Cardiac fibroblast (primary cell): ENCODE measurements around the gene NME7.

Source experiments
- DNase-seq, 2 donors: peaks; one replicate each; pipeline versions ENCODE4 v3.0.0 to v3.0.0-alpha.2; 2010; ENCODE audit warnings: low read depth in 2 of 2
- H3K4me3 ChIP-seq, 2 donors: replicated peaks in 1 of 2; 1 replicate in 1 of 2; 2 replicates in 1 of 2; pipeline ENCODE4 v1.5.1; 2011; ENCODE audit warnings: low read depth in 2 of 2, low read length in 2 of 2, mild to moderate bottlenecking in 2 of 2, moderate library complexity in 1 of 2
- TF ChIP-seq, protein P1 (sequence below): IDR thresholded peaks from one replicate; pipeline ENCODE4 v1.5.1; 2011; ENCODE audit warnings: low read depth, mild to moderate bottlenecking, low read length, inconsistent platforms

Gene NME7

DNA sequence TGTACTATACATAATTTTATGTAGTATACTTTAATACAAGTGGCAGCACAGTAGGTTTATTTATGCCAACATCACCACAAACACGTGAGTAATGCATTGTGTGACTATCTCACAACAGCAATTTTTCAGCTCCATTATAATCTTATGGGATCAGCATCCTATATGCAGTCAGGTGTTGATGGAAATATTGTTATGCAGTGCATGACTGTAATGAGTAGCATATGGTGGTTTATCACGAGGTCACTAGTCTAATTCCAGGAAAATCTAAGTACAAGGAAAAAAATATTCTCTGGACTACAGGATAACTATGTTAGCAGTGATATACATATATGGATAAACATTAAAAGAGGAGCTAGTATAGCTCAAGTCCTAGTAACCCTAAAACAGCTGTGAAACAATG, 192.1 kb downstream of the NME7 start:
- DNase-seq: no peak
- no peak overlapping the region for H3K4me3 ChIP-seq
- TF ChIP-seq, protein P1, sequence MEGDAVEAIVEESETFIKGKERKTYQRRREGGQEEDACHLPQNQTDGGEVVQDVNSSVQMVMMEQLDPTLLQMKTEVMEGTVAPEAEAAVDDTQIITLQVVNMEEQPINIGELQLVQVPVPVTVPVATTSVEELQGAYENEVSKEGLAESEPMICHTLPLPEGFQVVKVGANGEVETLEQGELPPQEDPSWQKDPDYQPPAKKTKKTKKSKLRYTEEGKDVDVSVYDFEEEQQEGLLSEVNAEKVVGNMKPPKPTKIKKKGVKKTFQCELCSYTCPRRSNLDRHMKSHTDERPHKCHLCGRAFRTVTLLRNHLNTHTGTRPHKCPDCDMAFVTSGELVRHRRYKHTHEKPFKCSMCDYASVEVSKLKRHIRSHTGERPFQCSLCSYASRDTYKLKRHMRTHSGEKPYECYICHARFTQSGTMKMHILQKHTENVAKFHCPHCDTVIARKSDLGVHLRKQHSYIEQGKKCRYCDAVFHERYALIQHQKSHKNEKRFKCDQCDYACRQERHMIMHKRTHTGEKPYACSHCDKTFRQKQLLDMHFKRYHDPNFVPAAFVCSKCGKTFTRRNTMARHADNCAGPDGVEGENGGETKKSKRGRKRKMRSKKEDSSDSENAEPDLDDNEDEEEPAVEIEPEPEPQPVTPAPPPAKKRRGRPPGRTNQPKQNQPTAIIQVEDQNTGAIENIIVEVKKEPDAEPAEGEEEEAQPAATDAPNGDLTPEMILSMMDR: no peak

DNA sequence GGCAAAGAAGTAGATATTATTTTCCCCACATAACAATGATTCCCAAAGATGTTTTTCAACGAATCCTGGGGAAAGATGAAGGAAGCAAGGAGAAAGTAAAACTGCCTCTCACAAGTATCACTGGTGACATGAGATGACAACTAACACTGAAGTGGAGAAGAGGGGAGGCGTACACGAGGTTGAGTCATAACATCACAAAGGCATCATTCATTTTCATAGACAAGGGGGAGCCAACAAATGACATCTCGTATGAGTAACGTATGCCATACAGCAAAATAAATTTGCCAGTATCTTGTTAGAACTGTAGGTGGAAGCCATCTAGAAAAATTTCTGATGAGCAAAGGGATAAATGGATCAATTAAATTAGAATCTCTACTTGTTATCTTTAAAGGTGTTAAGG, 204.5 kb downstream of the NME7 start:
- TF ChIP-seq, protein P1: no peak
- DNase-seq: peak; percentile 18 to 38
- no peak overlapping the region for H3K4me3 ChIP-seq

DNA sequence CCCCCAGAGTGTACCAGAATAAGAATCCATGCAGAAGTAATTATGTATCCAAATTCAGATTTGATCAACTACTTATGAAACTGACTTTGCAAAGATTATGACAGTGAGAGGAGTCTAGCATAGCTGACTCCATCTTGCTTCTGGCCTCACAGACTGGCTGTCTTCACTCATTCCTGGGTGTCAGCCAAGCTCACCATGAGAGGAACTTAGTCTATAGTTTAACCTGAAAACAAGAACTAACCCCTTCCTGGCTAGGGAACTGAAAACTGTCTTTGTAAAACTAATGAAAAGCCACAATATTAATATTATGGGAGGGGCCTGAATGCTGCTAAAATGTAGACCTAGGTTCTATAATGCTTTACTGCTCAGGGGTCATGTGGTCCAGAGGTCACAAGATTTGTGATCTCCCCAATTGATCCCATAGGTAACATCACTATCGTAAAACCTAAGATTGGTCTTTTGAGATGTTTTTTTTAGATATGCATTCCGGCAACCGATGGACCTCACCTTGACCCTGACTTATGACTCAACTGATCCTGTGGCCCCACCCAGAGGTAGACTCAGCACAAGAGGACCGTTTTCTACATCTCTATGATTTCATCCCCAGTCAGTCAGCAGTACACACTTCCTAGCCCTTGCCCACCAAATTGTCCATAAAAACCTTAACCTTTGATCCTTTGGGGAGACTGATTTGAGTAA, 206.0 kb downstream of the NME7 start:
- no peak overlapping the region for H3K4me3 ChIP-seq
- TF ChIP-seq, protein P1: no peak
- peak; percentile 8 to 20 for DNase-seq

DNA sequence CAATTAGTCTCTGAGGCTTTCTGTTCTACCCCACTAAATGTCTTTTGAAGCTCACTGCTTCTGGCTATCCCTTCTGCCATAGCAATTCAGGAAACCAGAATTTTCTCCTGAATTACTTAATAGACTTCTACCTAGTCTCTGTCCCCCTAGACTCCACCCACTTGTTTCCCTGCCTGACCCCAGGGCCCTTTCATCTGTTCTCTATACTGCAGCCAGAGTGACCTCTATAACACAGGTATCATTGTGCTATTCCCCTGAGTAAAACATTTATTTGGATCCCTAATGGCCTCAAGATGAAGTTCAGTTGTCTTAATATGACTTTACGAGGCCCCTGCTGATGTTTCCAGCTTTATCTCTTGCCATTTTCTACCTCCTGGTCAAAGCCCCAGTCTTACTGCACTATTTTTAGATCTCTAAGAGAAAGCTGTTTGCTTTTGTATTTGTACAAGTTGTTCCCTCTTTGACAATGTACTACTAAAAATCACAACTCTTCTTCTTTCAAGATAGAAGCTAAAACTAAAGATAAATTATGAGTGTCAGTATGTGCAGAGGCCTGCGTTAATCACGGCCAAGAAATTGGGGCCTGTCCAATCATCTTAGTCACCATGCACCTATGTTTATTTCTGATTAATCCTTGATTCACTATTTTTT, 206.6 kb downstream of the NME7 start:
- no peak overlapping the region for H3K4me3 ChIP-seq
- TF ChIP-seq, protein P1: no peak
- DNase-seq: peak; percentile 13 to 42

DNA sequence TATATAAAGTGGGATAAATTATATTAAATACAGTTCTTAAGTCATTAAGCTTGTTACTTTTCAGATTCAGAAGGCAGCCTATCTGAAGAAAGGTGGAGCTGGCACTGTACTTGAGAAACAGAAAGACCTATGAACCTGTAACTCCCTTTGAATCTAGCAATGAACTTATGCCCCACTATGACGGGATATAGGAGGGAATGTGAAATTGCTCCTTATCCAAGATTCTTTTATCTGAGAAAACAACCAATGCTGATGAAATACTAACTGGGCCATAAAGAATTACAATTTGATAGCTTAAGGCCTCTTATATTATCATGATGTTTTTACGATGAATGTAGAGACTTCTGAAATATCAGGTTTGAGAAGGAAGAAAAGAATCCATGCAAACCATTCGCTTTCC, 211.0 kb downstream of the NME7 start:
- no peak overlapping the region for H3K4me3 ChIP-seq
- no peak for DNase-seq
- TF ChIP-seq, protein P1: no peak

DNA sequence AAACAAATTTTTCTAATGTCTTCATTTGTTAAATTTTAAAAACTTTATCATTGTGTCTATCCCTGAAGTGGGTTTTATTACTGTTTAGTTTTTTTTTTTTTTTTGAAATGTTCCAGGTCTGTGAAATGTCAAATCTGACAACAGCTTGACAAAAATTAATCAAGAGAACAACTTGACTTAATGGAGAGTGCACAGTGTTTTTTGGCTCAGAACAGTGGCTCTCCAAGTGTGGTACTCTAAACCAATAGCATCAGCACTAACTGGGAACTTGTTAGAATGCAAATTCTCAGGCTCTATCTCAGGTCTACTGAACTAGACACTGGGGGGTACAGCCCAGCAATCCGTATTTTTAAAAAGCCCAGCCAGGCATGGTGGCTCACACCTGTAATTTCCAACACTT, 211.9 kb downstream of the NME7 start:
- no peak for DNase-seq
- TF ChIP-seq, protein P1: no peak
- no peak overlapping the region for H3K4me3 ChIP-seq
